A673 (cell line): ENCODE measurements around the gene CHIC1.
"Not testable (repeated sequence)": the region's sequence is repeated elsewhere in the genome, so short reads cannot be mapped to it uniquely, and the experiment has no call there.

ENCODE experiments used
- CTCF ChIP-seq: fragments of 300-800, 200-600 bp; sonication (generic); conservative IDR thresholded peaks from 2 replicates; pipeline ENCODE4 v1.5.1; 2017; ENCODE audit warnings: low read depth, mild to moderate bottlenecking, antibody characterized with exemption, low read length, moderate library complexity, mixed read lengths
- EZH2 ChIP-seq: fragments of 200-600 bp; sonication (generic); IDR thresholded peaks from 2 replicates; pipeline ENCODE4 v1.6.1; 2017; ENCODE audit warnings: borderline replicate concordance, low read depth, mild to moderate bottlenecking, mixed read lengths, antibody characterized with exemption, low read length; ENCODE audit not compliant: poor library complexity, severe bottlenecking

- not testable (repeated sequence) for TF ChIP-seq CTCF, EZH2
These were observed 98.3 kb downstream of the CHIC1 start for GRCh38 chrX:73661322-73661721.
